ENCODE measurements around the gene DNER.

The DNER gene

GRCh38 chr2:229319558-229319957 is 394.8 kb downstream of the DNER start:
- no peak for DNase-seq

DNA sequence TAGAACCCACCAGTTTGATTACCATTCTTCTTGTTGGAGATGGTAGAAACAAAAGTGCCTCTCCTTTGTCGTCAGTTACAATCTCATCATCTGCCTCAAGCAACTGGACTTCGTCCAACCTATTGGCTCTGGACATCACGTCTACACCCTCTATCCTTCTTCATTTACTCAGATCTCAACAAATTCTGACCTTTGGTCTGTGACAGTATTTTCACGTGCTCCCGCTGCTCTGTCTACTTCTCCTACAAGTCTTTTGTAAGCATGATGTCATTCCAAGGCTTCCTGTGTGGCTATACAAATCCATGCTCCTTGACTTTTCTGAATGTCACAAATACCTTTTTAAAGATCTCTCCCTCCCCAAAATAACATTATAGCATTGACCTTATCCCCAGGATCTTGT is 400.2 kb downstream of the DNER start:
- DNase-seq, result no peak

GRCh38 chr2:229313591-229313990 is 400.8 kb downstream of the DNER start:
- no peak for DNase-seq

Data from NCI-H226 (cell line).